T-helper 1 cell treated with Interleukin-12 subunit alpha and Interleukin-12 subunit beta and Interleukin-4 antibody, amounts not matched to agents 30 ng/mL and 1 ng/mL, for 36 hours (primary cell): ENCODE data around the gene ADSS2. TPM values are rescaled to one million over a fixed set of nuclear protein-coding genes. Genes with fewer than 3 reads are reported as not detected.
"Not testable (repeated sequence)": the region's sequence is repeated elsewhere in the genome, so short reads cannot be mapped to it uniquely, and the experiment has no call there.

Source experiments
- intact Hi-C: fragments of 100-400 bp; cut with micrococcal nuclease; formaldehyde crosslinking; loops from one replicate; pipeline ENCODE4 v1.15.1; 2024
- total RNA-seq: library from RNA; stranded (reverse); gene quantifications from 2 replicates; pipeline ENCODE4 v1.2.3, GENCODE V29; 2022

The ADSS2 gene
- total RNA-seq, 1 donor from 2014 or later: 58.4 TPM

DNA sequence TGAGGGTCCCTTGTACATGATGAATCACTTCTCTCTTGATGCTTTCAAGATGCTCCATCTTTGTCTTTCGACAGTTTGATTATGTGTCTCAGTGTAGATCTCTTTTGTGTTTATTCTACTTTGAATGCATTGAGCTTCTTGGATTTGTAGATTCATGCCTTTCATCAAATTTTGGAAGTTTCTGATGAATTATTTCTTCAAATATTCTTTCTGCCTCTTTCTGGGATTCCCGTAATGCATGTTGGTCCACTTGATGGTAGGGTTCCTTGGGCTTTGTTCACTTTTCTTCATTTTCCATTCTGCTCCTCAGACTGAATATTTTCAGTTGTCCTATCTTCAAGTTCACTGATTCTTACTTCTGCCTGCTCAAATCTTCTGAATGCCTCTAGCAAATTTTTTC, 50.7 kb downstream of the ADSS2 start:
- intact Hi-C loops: no loop called here

DNA sequence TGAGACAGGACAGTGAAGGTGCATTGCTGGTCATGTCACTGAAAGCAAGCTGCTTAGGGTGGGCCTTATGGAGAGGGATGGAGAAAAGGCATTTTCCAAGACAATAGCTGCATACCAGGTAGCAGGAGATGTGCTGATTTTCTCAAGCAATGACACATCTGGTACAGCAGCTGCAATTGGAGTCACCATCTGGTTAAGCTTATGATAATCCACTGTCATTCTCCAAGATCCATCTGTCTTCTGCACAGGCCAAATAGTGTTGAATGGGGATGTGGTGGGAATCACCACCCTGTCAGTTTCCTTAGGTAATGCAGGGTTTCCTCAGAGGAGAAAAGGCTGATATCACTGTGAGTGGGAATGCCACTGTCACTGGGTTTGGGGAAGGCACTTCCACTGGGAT, 54.6 kb downstream of the ADSS2 start:
- intact Hi-C loops: no loop called here

DNA sequence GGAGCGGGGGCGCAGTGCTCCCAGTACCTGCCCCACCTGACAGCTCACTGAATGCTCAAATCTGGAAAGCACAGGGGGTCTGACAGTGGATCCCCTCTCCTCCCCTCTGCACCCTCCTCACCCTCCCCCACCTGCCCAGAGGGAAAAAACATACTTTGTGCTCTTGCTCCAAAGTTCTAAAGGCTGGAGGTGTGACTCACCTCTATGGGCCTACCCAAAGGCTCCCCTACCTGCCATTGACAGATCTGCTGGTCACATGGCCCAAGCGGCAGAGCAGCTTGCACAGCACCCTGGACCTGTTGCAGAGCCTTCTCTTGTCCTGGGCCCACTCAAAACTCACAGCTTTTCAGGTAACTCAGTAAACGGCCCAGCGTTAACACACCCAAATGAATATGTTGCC, 55.7 kb downstream of the ADSS2 start:
- intact Hi-C loops: no loop called here

DNA sequence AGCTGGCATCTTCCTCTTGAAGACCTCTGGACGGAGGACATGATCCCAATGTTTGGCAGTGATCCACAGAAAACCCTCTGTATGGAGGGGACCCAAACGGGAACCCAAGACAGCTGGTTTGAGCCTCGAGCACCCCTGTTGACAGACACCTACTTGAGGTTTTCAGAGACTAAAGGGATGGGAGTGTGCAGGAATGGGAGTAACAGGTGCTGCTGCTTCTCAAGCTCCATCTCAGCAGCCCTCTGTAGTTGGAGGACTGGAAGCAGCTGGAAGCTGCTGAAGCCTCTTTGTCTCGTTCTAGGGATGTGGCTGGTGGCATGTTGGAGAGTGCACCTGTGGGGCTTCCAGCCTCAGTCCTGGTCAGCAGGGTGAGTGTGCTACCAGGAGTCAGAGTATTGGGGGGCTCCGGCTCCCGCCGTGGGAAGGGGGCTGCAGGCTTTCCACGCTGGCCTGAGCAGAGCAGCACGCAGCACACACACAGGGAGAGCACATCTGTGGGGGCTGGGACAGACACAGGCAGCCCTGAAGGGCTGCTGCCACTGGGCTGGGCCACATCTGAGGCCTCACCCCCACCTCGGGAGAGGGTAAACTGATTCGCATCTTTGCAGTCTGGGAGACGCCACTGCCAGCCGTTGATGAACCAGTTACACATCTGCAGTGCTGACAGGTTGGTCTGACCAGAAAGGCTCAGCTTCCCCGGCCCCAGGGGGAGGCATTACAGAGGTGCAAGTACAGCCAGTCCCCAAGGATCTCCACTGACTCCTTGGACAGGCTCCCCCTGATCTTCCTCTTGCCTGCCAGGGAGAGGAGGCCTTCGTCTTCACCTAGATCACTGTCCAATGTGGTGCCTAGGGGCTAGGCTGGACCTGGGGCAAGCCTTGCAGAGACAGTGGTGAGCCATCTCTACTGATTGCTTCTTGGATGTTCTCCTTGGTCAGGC, 56.6 kb downstream of the ADSS2 start:
- intact Hi-C loops: no loop called here

DNA sequence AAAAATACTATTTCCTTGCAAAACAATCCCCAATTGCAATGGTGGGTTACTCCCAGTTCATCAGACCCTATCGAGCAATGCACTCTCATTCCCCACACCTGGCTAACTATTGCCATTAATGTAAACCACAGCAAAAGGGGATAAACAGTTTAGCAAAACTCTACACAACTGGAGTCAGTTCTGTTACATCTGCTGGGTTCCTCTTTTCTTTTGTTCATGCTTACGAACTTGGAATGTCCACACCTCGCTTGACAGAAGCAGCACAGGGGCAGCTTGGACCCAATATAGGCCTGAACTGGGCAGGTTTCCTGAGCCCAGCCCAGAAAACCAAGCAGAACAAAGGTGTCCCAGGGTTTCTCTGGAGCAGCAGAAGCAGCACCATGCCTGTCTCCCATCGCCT, 57.4 kb downstream of the ADSS2 start:
- intact Hi-C loops: no loop called here

DNA sequence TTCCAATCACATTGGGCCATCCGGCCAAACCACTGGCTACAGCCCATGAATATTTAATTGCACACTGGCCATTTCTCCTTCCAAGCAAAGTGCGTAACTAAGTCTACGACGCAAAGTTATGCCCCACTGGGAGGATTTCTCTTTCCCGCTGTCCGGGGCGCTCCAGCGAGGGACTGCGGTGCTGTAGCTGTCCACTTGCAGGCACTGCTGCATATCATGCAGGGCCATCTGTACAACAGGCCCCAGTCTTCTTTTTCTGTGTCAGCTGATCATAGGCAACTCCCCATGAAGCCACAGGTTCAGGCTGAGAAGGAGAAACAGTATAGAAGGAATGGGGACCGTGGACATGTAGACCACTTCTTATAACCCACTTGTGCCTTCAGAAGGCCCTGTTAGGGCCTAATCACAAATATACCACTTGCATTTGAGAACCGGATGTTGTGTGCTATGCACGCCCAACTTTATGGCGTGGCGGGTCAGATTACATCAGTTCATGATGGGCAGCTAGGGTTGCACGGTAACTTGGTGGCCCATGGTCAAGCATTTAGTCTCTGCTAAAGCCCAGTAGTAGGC, 58.0 kb downstream of the ADSS2 start:
- intact Hi-C loops: no loop called here

DNA sequence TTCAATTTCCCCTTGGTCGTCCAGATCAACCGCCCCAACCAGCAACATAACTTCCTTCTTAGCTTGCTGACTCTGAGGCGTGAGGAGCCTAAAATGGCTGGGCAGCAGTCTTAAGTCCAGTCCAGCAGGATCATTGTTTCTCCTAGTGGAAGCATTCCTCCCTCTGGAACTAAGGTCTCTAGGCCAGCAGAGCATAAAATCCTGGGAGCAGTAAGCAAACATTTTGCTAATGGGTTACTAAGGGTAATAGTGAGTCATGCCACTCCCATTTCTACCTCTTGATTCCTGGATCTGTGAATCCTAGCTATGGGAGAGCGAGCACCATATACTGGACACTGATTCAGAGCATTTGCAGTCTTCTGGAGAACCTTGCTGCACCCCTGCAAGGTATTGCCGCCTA, 59.9 kb downstream of the ADSS2 start:
- intact Hi-C loops: no loop called here

DNA sequence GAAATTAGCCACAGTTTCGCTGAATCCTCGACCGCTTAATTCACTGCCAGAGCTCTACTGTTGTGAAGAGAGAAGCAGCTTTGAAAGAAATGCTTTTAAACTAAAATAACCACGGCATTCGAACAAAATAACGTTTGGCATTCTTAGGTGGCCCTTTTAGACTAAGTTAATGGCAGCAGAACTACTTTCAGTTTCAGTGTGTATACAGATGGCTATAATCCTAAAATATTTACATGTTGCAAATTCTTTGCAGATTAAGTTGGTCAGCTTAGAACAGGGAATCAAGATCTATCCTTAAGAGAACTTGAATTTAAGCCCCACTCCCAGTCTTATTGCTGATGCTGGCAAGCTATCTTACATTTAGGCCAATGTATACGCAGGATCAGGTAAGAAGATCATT, 62.7 kb downstream of the ADSS2 start:
- intact Hi-C loops: no loop called here

DNA sequence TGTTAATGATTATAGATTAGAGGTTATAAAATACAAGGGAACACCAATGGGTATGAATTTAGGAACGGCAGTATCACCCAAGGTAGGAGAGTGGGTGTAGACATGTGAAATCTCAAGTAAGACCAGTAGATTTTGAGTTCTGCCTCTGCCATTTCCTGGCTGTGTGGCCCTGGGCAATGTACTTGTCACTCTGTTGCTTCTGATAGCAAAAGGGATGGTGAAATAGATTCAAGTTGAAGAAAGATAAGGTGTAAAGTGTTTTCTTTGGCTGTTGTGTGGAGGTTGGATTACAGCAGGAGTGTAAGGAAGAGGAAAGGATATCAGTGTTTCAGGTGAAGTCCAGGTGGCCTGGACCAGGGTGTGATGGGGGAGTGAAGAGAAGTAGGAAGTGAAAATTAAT, 64.3 kb downstream of the ADSS2 start:
- intact Hi-C loops: no loop called here

DNA sequence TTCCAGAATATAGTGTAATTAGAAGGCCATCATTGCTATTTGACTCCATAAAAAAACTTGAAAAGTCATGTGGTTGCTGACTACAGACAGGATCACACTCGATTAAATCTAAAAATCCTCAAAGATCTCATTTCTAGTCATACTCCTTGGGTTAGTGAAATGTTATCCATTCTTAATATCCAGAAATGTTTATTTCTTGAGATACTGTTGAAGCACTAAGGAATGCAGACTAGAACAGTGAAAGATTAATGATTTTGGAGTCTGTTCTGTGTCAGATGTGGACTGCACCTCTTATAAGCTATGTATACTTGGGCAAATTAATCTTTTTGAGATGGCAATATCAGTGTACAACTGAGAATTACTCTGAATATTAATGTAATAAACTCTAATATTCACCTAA, 65.1 kb downstream of the ADSS2 start:
- intact Hi-C loops: no loop called here

DNA sequence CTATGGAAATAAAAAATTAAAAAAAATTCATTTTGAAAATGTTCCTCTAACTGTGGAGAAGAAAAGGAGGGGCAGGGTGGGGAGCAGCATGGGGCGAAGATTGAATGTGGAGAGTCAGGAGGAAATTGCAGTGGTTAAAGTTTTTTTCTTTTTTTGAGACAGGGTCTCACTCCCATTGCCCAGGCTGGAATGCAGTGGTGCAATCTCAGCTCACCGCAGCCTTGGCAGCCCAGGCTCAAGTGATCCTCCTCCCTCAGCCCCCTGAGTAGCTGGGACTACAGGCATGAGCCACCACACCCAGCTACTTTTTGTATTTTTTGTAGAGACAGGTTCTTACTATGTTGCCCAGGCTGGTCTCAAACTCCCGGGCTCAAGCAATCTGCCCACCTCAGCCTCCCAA, 67.6 kb downstream of the ADSS2 start:
- intact Hi-C loops: no loop called here

DNA sequence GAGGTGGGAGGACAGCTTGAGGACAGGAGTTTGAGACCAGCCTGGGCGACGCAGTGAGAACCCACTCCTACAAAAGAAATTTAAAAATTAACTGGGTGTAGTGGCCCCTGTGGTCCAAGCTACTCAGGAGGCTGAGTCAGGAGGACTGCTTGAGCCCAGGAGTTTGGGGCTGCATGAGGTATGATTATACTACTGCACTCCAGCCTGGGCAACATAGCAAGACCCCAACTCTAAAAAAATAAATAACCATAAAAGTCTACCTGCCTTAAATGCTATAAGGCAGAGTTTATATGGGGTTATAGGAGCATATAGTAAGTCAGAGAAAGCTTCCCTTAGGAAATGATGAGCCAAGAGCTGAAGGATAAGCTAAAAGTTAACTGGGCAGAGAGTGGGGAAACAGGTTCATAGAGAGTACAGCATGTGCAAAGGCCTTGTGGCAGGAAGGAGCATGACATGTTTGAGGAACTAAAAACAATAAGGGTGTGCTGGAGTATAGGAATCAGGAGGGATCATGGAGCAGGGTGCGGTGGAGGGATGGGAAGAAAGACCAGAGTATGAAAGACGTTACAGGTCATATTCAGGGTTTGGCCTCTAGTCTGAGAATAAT, 68.3 kb downstream of the ADSS2 start:
- intact Hi-C loops: no loop called here

DNA sequence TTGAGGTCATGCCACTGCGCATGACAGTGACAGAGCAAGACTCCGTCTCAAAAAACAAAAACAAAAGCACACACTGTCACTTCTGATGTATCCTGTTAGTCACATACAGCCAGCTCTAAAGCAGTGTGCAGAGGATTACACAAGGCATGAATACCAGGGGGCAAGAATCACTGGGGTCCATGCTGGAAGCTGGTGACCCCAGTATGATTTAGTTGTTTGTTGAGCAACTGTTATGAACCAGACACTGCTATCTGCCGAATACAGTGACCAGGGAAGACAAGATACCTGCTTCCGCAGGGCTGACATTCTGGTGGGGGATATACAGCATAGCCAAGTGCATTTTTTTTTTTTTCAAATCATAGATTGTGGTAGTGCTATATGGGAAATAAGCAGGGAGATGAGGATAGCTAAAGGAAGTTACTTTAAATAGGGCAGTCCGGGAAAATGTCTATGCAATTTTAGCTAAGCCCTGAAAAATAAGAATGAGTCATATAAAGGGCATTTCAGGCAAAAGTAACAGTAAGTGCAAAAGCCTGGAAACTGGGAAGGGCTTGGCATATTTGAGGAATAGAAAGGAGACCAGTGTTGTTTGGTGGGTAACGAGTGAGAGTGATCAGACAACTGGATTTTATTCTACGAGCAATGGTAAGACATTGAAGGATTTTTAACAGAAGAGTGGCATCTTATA, 69.7 kb downstream of the ADSS2 start:
- intact Hi-C loops: no loop called here

DNA sequence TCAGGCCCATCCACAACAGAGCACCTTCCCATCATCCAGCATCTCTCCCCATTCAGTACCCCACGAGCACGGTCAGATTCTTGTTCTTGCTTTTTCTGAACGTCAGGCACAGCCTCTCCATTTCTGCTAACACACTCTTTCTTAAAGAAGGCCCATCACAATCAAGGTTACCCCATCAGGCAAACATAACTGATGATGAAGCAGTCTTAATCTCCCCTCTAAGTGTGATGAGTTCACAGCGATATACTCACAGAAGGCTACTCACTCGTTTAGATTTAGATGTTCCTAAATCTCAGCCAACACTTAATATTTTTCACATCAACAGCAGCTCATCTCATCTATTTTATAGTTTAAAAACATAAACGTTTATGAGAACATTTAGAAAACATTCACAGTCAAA, 75.6 kb downstream of the ADSS2 start:
- intact Hi-C loops: no loop called here

DNA sequence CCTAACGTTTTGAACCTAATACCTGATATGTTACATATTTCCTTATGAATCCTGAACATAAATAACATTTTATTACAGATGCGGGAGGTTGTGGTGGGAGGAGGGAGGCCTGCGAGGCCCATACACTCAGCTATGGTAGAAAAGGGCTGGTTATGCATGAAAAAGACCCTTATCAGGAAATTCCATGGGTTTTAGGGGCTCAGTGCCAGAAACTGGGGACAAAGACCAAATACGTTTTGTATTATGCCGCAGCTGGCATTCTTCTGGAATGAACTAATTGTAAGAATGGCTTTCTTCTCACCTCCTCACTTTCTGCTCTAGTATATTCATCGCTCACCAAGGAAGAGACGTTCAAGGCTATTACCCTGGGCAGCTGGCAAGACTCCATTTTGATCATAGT, 76.7 kb downstream of the ADSS2 start:
- intact Hi-C loops: no loop called here

DNA sequence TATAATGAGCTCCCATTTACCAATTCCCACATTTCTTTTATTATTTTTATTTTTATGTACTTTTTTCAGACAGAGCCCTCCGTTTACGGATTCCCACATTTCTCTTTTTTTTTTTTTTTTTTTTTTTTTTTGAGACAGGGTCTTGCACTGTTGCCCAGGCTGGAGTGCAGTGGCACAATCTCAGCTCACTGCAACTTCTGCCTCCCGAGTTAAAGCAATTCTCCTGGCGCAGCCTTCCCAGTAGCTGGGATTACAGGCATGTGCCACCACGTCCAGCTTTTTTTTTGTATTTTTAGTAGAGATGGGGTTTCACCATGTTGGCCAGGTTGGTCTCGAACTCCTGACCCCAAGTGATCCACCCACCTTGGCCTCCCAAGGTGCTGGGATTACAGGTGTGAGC, 77.2 kb downstream of the ADSS2 start:
- intact Hi-C loops: not testable (repeated sequence)

DNA sequence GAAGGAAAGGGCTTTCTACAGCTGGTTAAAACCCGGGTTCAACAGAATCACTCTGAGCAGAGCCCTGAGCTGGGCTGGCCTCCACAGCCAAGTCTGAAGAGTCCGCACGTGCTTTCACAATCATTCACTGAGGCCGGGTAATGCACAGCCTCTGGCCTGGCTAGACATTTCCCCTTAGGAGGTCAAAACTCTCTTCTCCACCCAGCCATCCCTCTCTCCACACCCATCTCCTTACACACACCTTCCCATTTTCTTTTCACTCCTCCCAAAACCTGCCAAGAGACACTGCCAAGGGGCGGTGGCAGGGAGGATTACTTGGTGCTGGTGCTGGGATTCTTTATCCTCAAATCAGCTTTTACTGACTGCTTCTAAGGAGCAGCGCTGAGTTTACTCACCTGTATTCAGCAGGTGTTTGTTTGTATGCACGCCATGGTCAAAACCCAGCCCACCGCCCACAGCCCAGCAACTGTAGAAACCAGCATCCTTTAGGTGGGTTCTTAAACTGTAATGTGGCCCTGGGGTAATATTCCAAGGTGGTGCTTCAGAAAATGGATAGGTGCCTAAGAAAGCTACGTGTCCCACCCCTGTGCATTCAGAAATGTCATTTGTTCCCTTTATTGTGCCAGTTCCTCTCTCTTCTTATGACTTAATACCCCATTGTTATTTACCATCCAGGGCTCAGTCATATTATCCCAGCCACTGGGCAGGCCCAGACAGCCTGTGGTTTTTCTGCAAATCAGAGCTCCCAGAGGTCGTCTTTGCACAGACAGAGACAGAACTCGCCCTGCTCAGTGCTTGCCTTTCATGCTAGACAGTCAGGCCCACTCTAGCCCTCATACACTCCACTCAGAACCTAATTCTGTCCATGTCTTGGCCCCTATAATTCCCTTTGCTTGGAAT, 80.2 kb downstream of the ADSS2 start:
- intact Hi-C loops: no loop called here

DNA sequence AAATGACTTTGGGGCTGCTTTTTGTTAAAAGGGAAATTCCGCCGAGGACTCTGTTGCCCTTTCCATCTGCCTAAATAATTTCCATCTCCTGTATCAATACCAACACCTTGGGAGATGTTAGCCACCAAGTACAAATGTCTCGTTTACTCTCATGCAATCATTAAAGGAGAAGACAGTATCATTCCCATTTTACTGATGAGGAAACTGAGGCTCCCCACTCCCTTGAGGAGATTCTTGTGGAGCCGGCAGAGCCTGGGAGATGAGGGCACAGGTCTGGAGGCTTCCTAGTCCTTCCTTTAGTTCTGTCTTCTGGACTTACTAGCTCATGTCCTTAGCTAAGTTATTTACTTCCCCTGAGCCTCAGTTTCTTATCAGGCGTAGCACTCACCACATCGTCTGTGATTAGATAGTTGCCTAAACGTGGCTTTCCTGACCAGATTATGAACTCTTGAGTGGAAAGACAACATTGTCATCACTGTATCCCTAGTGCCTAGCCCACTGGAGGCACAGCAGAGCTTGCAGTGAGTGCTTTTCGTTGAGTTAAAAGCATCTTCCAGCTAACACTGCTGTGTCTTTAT, 81.6 kb downstream of the ADSS2 start:
- intact Hi-C loops: no loop called here

DNA sequence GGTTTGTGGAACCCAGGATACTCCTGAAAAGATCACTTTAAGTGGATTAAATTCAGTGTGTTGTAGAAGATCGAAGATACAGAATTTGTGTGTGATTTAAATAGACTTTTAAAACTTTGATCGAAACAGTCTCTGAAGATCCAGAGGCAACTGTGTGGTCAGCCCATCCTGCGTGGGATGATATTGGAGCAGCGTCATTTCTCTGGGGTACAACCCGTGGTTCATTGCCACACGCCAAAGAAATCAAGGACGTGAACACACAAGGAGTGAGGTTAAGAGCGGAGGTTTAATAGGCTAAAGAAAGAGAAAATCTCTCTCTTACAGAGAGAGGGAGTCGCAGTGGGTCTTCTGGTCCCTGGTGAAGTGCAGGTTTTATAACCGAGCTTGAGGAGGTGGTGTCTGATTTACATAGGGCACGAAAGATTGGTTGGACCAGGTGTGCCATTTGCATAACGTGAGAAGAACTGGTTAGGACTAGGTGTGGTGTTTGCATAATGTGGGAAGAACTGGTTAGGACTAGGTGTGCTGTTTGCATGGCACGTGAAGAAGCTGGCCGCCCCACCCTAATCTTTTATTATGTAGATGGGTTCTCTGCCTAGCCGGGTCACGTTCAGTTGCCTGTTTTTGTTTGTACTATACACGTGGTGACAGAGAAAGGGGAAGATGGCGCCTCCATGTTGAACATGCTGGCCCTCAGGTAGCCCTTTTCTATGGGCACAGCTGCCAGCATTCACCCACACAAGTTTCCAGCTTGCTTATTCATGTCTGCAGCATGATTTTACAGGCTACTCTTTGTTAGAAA, 82.3 kb downstream of the ADSS2 start:
- intact Hi-C loops: no loop called here

DNA sequence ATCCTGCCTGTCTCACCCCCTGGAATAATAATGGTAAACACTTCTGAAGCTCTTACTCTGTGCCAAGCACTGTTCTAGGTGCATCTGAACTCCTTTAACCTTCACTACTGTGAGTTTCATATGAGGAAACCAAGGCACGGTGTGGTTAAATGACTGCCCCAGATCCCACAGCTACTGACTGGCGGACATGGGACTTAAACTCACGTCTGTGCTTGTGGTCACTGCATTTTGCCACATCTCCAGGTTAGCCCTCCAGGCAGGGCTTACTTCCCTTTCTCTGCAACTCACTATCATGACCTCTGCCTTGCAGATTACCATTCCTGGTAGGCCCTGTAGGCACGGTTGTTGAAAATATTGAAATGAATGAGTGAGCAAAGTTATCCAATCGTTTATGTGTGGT, 83.4 kb downstream of the ADSS2 start:
- intact Hi-C loops: no loop called here
